HCT116 (cell line): ENCODE data around the gene ELOA. TPM values are rescaled to one million over a fixed set of nuclear protein-coding genes. Genes with fewer than 3 reads are reported as not detected.
"Not testable (repeated sequence)": the region's sequence is repeated elsewhere in the genome, so short reads cannot be mapped to it uniquely, and the experiment has no call there.

Experiments used
- ATAC-seq: fragments of 200-7000 bp; cut with Tn5 transposase; 2 replicates; pipeline ENCODE4 v1.9.1; 2020; ENCODE audit warnings: mild to moderate bottlenecking, moderate library complexity
- BruUV-seq: library from RNA; stranded (reverse); fragments of 400-500 nt; replicated peaks from 2 replicates; lab custom pipeline; 2021; lab: Mats Ljungman, UMichigan
- CTCF ChIA-PET: fragments of 300-600 bp; sonication (Branson Sonifier 250); formaldehyde crosslinking; loops from one replicate; lab custom pipeline; 2021; ENCODE audit warnings: antibody characterized with exemption; lab: Charles Lee
- POLR2A ChIA-PET: fragments of 300-600, 350-600 bp; sonication (Branson Sonifier 250); formaldehyde crosslinking; loops from one replicate; lab custom pipeline; 2021; ENCODE audit warnings: antibody characterized with exemption; lab: Charles Lee
- RAD21 ChIA-PET, 2 experiments: fragments of 300-600 bp; sonication (Branson Sonifier 250); formaldehyde crosslinking; loops; one replicate each; lab custom pipeline; 2023; ENCODE audit warnings: low total read pairs in 2 of 2; ENCODE audit not compliant: uncharacterized antibody in 2 of 2, unreplicated experiment in 2 of 2, low non-redundant PET in 1 of 2; lab: Charles Lee
- DNase-seq: peaks from one replicate; pipeline ENCODE4 v3.0.0-alpha.2; 2010; ENCODE audit warnings: low read depth, low spot score
- H2AFZ ChIP-seq: fragments of 200-600 bp; shearing (Covaris generic), sonication (generic); 2 replicates; pipeline ENCODE4 v1.6.1; 2017; ENCODE audit warnings: low read depth, mixed run types, mixed read lengths, antibody characterized with exemption, low read length; ENCODE audit not compliant: poor library complexity, severe bottlenecking
- H3K27ac ChIP-seq: 2 replicates; pipeline ENCODE4 v1.5.1; 2012; ENCODE audit warnings: low read depth, low read length
- H3K27me3 ChIP-seq: fragments of 200-600 bp; sonication (generic); 2 replicates; pipeline ENCODE4 v1.6.1; 2016; ENCODE audit warnings: mixed run types, low read length, mixed read lengths; ENCODE audit not compliant: insufficient read depth
- H3K36me3 ChIP-seq, 2 experiments: fragments of 200-500 bp in 1 of 2; fragments of 200-600 bp in 1 of 2; sonication (Bioruptor generic) in 1 of 2; sonication (generic) in 1 of 2; 2 replicates each; pipeline versions ENCODE4 v1.5.1 to v1.6.1; 2014 to 2016; ENCODE audit warnings: low read length in 2 of 2, inconsistent platforms in 1 of 2, mixed read lengths in 1 of 2, mixed run types in 1 of 2; ENCODE audit not compliant: insufficient read depth in 2 of 2, control insufficient read depth in 1 of 2
- H3K4me1 ChIP-seq, 2 experiments: fragments of 200-600 bp in 1 of 2; sonication (generic) in 1 of 2; 2 replicates each; pipeline versions ENCODE4 v1.5.1 to v1.6.1; 2012 to 2017; ENCODE audit warnings: low read length in 2 of 2, inconsistent platforms in 1 of 2, mild to moderate bottlenecking in 1 of 2, mixed read lengths in 1 of 2, mixed run types in 1 of 2, moderate library complexity in 1 of 2; ENCODE audit not compliant: insufficient read depth in 2 of 2, control insufficient read depth in 1 of 2
- H3K4me2 ChIP-seq: fragments of 200-600 bp; sonication (generic); 2 replicates; pipeline ENCODE4 v1.6.1; 2017; ENCODE audit warnings: mixed run types, low read length, mixed read lengths
- H3K4me3 ChIP-seq, 2 experiments: fragments of 200-600 bp in 1 of 2; sonication (generic) in 1 of 2; replicated peaks in 1 of 2; 2 replicates each; pipeline ENCODE4 v1.5.1; 2011 to 2016; ENCODE audit warnings: low read length in 2 of 2, control low read depth in 1 of 2, low read depth in 1 of 2, mild to moderate bottlenecking in 1 of 2, mixed read lengths in 1 of 2, mixed run types in 1 of 2
- H3K79me2 ChIP-seq: fragments of 200-600 bp; sonication (generic); 2 replicates; pipeline ENCODE4 v1.6.1; 2017; ENCODE audit warnings: mild to moderate bottlenecking, mixed run types, low read length, moderate library complexity, mixed read lengths; ENCODE audit not compliant: insufficient read depth
- H3K9ac ChIP-seq: fragments of 200-600 bp; sonication (generic); 2 replicates; pipeline ENCODE4 v1.6.1; 2016; ENCODE audit warnings: low read length, mixed read lengths
- H3K9me2 ChIP-seq: fragments of 200-600 bp; sonication (generic), shearing (Covaris generic); 2 replicates; pipeline ENCODE4 v1.6.1; 2017; ENCODE audit warnings: mixed run types, mild to moderate bottlenecking, moderate library complexity; ENCODE audit not compliant: insufficient read depth
- H3K9me3 ChIP-seq, 2 experiments: fragments of 200-500 bp in 1 of 2; fragments of 200-600 bp in 1 of 2; sonication (Bioruptor generic) in 1 of 2; sonication (generic) in 1 of 2; 2 replicates each; pipeline ENCODE4 v1.6.1; 2014 to 2017; ENCODE audit warnings: low read length in 2 of 2, mixed read lengths in 2 of 2, inconsistent platforms in 1 of 2, low read depth in 1 of 2, mild to moderate bottlenecking in 1 of 2, mixed run types in 1 of 2, moderate library complexity in 1 of 2; ENCODE audit not compliant: control insufficient read depth in 1 of 2, insufficient read depth in 1 of 2
- H4K20me1 ChIP-seq: fragments of 200-600 bp; sonication (generic), shearing (Covaris generic); 2 replicates; pipeline ENCODE4 v1.6.1; 2017; ENCODE audit warnings: mixed run types, mild to moderate bottlenecking, moderate library complexity; ENCODE audit not compliant: insufficient read depth
- CBX3 ChIP-seq: IDR thresholded peaks from 2 replicates; pipeline ENCODE4 v1.6.1; 2012; ENCODE audit warnings: low read depth
- intact Hi-C: fragments of 100-400 bp; cut with micrococcal nuclease; formaldehyde crosslinking; loops from 2 replicates; pipeline ENCODE4 v1.10.0; 2022
- total RNA-seq: library from RNA; stranded (reverse); gene quantifications from one replicate; pipeline ENCODE4 v1.2.1, GENCODE V29; 2021; ENCODE audit not compliant: unreplicated experiment
- TF ChIP-seq, protein P1 (sequence below): IDR thresholded peaks from 2 replicates; pipeline ENCODE4 v1.6.1; 2012; ENCODE audit warnings: low read depth

Gene ELOA
- total RNA-seq, 1 experiment from 2014 or later: 39.3 TPM

DNA sequence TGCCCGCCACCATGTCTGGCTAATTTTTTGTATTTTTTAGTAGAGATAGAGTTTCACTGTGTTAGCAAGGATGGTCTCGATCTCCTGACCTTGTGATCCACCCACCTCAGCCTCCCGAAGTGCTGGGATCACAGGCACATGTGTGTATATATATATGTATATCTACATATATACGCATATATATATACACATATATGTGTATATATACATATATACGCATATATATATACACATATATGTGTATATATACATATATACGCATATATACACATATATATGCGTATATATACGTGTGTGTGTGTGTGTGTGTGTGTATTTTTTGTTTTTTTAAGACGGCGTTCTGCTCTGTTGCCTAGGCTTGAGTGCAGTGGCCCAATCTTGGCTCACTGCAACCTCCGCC is 39.9 kb downstream of the ELOA start:
- intact Hi-C loops, RAD21 ChIA-PET, DNase-seq, H3K4me2 ChIP-seq, H3K4me3 ChIP-seq, ATAC-seq, H3K9ac ChIP-seq, POLR2A ChIA-PET, H3K27ac ChIP-seq, H3K9me2 ChIP-seq, H3K9me3 ChIP-seq, H3K27me3 ChIP-seq, CTCF ChIA-PET, H2AFZ ChIP-seq, BruUV-seq: not testable (repeated sequence)
- Histone ChIP-seq H3K79me2 (peaks cover 71% of the 10 kb centered on the region), H3K36me3 (peaks cover 31 to 41% of the 10 kb centered on the region in 2 experiments; a peak in 3 of 4 replicates), H4K20me1 (peaks cover 11% of the 10 kb centered on the region; the same call in 1 of the 2 replicates), H3K4me1 (peaks cover 14 to 21% of the 10 kb centered on the region in 2 experiments)

DNA sequence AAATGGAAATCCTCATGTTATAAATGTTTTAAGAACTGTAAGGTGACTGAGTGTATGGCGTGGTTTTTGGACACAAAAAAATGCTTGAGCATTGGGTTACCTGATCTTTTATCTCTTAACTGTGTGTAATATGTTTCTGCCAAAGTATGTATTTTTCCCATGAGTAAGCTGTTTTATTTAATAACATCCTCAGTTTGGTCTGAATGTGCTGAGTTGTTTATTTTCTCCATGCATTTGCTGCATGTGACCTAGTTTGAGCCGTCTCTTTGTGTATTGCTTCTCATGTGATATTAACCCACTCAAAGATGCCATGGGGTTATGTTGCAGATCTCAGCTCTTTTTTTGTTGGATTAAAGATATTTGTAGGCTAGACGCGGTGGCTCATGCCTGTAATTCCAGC is 41.6 kb downstream of the ELOA start:
- BruUV-seq: no TSS peak
- Histone ChIP-seq H3K27me3 (no peaks in the 10 kb centered on the region), H3K4me3 (no peak overlapping the region), H3K4me1 (peaks cover 17 to 26% of the 10 kb centered on the region in 2 experiments), H3K9me2 (no peaks in the 10 kb centered on the region), H2AFZ (no peak overlapping the region), H3K9ac (no peak overlapping the region), H3K4me2 (no peak overlapping the region), H3K36me3 (peaks cover 31 to 47% of the 10 kb centered on the region in 2 experiments; a peak in 3 of 4 replicates), H3K27ac (no peak overlapping the region), H4K20me1 (0 out of 2 replicates have a peak, but pooled peaks cover 4% of the 10 kb centered on the region), H3K79me2 (peaks cover 57% of the 10 kb centered on the region), H3K9me3 (no peaks in the 10 kb centered on the region)
- CTCF ChIA-PET: no interaction called here
- DNase-seq (no peak), ATAC-seq (no peak)
- RAD21 ChIA-PET: no interaction called here
- intact Hi-C loops: no loop called here
- POLR2A ChIA-PET: no interaction called here
- no peak for TF ChIP-seq CBX3
- TF ChIP-seq, protein P1, sequence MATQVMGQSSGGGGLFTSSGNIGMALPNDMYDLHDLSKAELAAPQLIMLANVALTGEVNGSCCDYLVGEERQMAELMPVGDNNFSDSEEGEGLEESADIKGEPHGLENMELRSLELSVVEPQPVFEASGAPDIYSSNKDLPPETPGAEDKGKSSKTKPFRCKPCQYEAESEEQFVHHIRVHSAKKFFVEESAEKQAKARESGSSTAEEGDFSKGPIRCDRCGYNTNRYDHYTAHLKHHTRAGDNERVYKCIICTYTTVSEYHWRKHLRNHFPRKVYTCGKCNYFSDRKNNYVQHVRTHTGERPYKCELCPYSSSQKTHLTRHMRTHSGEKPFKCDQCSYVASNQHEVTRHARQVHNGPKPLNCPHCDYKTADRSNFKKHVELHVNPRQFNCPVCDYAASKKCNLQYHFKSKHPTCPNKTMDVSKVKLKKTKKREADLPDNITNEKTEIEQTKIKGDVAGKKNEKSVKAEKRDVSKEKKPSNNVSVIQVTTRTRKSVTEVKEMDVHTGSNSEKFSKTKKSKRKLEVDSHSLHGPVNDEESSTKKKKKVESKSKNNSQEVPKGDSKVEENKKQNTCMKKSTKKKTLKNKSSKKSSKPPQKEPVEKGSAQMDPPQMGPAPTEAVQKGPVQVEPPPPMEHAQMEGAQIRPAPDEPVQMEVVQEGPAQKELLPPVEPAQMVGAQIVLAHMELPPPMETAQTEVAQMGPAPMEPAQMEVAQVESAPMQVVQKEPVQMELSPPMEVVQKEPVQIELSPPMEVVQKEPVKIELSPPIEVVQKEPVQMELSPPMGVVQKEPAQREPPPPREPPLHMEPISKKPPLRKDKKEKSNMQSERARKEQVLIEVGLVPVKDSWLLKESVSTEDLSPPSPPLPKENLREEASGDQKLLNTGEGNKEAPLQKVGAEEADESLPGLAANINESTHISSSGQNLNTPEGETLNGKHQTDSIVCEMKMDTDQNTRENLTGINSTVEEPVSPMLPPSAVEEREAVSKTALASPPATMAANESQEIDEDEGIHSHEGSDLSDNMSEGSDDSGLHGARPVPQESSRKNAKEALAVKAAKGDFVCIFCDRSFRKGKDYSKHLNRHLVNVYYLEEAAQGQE: no peak
